PC-3 (cell line): Measurements from ENCODE around the gene MT1B. TPM values are rescaled to one million over a fixed set of nuclear protein-coding genes. Genes with fewer than 3 reads are reported as not detected.
"Not testable (repeated sequence)": the region's sequence is repeated elsewhere in the genome, so short reads cannot be mapped to it uniquely, and the experiment has no call there.

ENCODE experiments used
- ATAC-seq: fragments of 200-7000 bp; cut with Tn5 transposase; 2 replicates; pipeline ENCODE4 v1.9.1; 2020; ENCODE audit warnings: mild to moderate bottlenecking, moderate library complexity
- BruUV-seq: library from RNA; stranded (reverse); fragments of 400-500 nt; replicated peaks from 2 replicates; lab custom pipeline; 2021; lab: Mats Ljungman, UMichigan
- CTCF ChIA-PET: fragments of 300-600 bp; sonication (Branson Sonifier 250); formaldehyde crosslinking; loops from one replicate; lab custom pipeline; 2022; ENCODE audit warnings: antibody characterized with exemption; lab: Charles Lee
- POLR2A ChIA-PET: fragments of 300-600 bp; sonication (Branson Sonifier 250); formaldehyde crosslinking; loops from one replicate; lab custom pipeline; 2022; ENCODE audit warnings: antibody characterized with exemption; ENCODE audit not compliant: unreplicated experiment; lab: Charles Lee
- DNase-seq: peaks from one replicate; pipeline ENCODE4 v3.0.0-alpha.2; 2015
- H2AFZ ChIP-seq: fragments of 300-600 bp; sonication (generic); 2 replicates; pipeline ENCODE4 v1.6.0; 2016; ENCODE audit warnings: antibody characterized with exemption, low read length
- H3F3A ChIP-seq: fragments of 300-600 bp; sonication (generic); one replicate; pipeline ENCODE4 v1.6.0; 2017; ENCODE audit warnings: antibody characterized with exemption, low read length, control low read depth, mild to moderate bottlenecking; ENCODE audit not compliant: unreplicated experiment
- H3K27ac ChIP-seq: fragments of 300-600 bp; sonication (generic); 2 replicates; pipeline ENCODE4 v1.5.1; 2016; ENCODE audit warnings: mild to moderate bottlenecking, low read length
- H3K27me3 ChIP-seq: fragments of 300-600 bp; sonication (generic); 2 replicates; pipeline ENCODE4 v1.6.1; 2016; ENCODE audit warnings: low read length, mixed read lengths
- H3K36me3 ChIP-seq: fragments of 300-600 bp; sonication (generic); 2 replicates; pipeline ENCODE4 v1.6.1; 2016; ENCODE audit warnings: low read depth, mixed run types, low read length, mixed read lengths
- H3K4me1 ChIP-seq: fragments of 300-600 bp; sonication (generic); 2 replicates; pipeline ENCODE4 v1.5.1; 2016; ENCODE audit warnings: low read length; ENCODE audit not compliant: insufficient read depth
- H3K4me2 ChIP-seq: fragments of 300-600 bp; sonication (generic); 2 replicates; pipeline ENCODE4 v1.6.0; 2016; ENCODE audit warnings: low read length
- H3K4me3 ChIP-seq: fragments of 300-600 bp; sonication (generic); 2 replicates; pipeline ENCODE4 v1.5.1; 2016; ENCODE audit warnings: mild to moderate bottlenecking, low read length, mixed read lengths
- H3K79me2 ChIP-seq: fragments of 300-600 bp; sonication (generic); 2 replicates; pipeline ENCODE4 v1.6.1; 2017; ENCODE audit warnings: low read length, mixed read lengths
- H3K9ac ChIP-seq: fragments of 300-600 bp; sonication (generic); 2 replicates; pipeline ENCODE4 v1.6.0; 2016; ENCODE audit warnings: mild to moderate bottlenecking, low read length
- H3K9me2 ChIP-seq: fragments of 300-600 bp; sonication (generic); replicated peaks from 2 replicates; pipeline ENCODE4 v1.6.1; 2016; ENCODE audit warnings: mixed run types, low read length, mixed read lengths
- H3K9me3 ChIP-seq: fragments of 300-600 bp; sonication (generic); 2 replicates; pipeline ENCODE4 v1.6.1; 2016; ENCODE audit warnings: low read length, mixed read lengths
- H4K20me1 ChIP-seq: fragments of 300-600 bp; sonication (generic); 2 replicates; pipeline ENCODE4 v1.6.1; 2016; ENCODE audit warnings: low read length, mixed read lengths
- CTCF ChIP-seq: fragments of 300-600 bp; sonication (generic); conservative IDR thresholded peaks from 2 replicates; pipeline ENCODE4 v1.5.1; 2017; ENCODE audit warnings: antibody characterized with exemption, low read depth, mild to moderate bottlenecking, low read length
- EZH2 ChIP-seq: fragments of 300-600 bp; sonication (generic); IDR thresholded peaks from one replicate; pipeline ENCODE4 v1.6.1; 2017; ENCODE audit warnings: antibody characterized with exemption, mild to moderate bottlenecking, low read length; ENCODE audit not compliant: unreplicated experiment
- EZH2phosphoT487 ChIP-seq: fragments of 300-600 bp; sonication (generic); IDR thresholded peaks from 2 replicates; pipeline ENCODE4 v1.6.1; 2018; ENCODE audit warnings: mild to moderate bottlenecking, antibody characterized with exemption, low read length, borderline replicate concordance
- intact Hi-C: fragments of 100-400 bp; cut with micrococcal nuclease; formaldehyde crosslinking; loops from 2 replicates; pipeline ENCODE4 v1.9.0; 2023
- total RNA-seq: library from RNA; depleted of rRNA; stranded (reverse); fragments of >200 nt; gene quantifications from 2 replicates; pipeline ENCODE4 v1.2.3, GENCODE V29; 2014

The MT1B gene
- total RNA-seq, 1 experiment from 2014 or later = not detected

- DNase-seq = no peak
- TF ChIP-seq EZH2phosphoT487 = no peak
- TF ChIP-seq EZH2 = no peak
- no peak for TF ChIP-seq CTCF
- intact Hi-C loops = no loop called here
- no peaks in the 10 kb centered on the region for H4K20me1 ChIP-seq
- H3K4me2 ChIP-seq = no peak overlapping the region
- POLR2A ChIA-PET = no interaction called here
- no peaks in the 10 kb centered on the region for H3K9me3 ChIP-seq
- peaks cover 25% of the 10 kb centered on the region for H3K4me1 ChIP-seq
- H3K9me2 ChIP-seq = no peaks in the 10 kb centered on the region
- H3K27ac ChIP-seq = no peak overlapping the region
- CTCF ChIA-PET = no interaction called here
- no TSS peak for BruUV-seq
- no peak overlapping the region for H2AFZ ChIP-seq
- H3K27me3 ChIP-seq = no peaks in the 10 kb centered on the region
- no peak overlapping the region for H3K4me3 ChIP-seq
- no peaks in the 10 kb centered on the region for H3K36me3 ChIP-seq
- no peaks in the 10 kb centered on the region for H3F3A ChIP-seq
- H3K79me2 ChIP-seq = no peaks in the 10 kb centered on the region
- H3K9ac ChIP-seq = no peak overlapping the region
- ATAC-seq = no peak
Observed at GRCh38 chr16:56618138-56618537, 33.5 kb upstream of the MT1B start.

- POLR2A ChIA-PET = no interaction called here
- CTCF ChIA-PET = no interaction called here
- no peak for DNase-seq
Observed at GRCh38 chr16:56620339-56620897, 31.3 kb upstream of the MT1B start.

GRCh38 chr16:56621665-56622445 is 29.8 kb upstream of the MT1B start:
- H3K27me3 ChIP-seq, intact Hi-C loops, H3K36me3 ChIP-seq, H3K4me1 ChIP-seq, H3K4me2 ChIP-seq, POLR2A ChIA-PET, H2AFZ ChIP-seq, H4K20me1 ChIP-seq, H3K79me2 ChIP-seq, H3K9me2 ChIP-seq, H3F3A ChIP-seq, H3K9ac ChIP-seq, DNase-seq, H3K27ac ChIP-seq, ATAC-seq, CTCF ChIA-PET, H3K9me3 ChIP-seq, H3K4me3 ChIP-seq, BruUV-seq: not testable (repeated sequence)

More at GRCh38 chr16:56620339-56620897, 31.3 kb upstream of the MT1B start:
- no peaks in the 10 kb centered on the region for H3K27me3 ChIP-seq
- no peak overlapping the region for H3K9ac ChIP-seq
- H2AFZ ChIP-seq = no peak overlapping the region
- BruUV-seq = no TSS peak
- H4K20me1 ChIP-seq = no peaks in the 10 kb centered on the region
- H3F3A ChIP-seq = no peaks in the 10 kb centered on the region
- no peaks in the 10 kb centered on the region for H3K36me3 ChIP-seq
- no peaks in the 10 kb centered on the region for H3K9me3 ChIP-seq
- H3K9me2 ChIP-seq = no peaks in the 10 kb centered on the region
- no peaks in the 10 kb centered on the region for H3K79me2 ChIP-seq
- no peak overlapping the region for H3K4me2 ChIP-seq
- 0 out of 2 replicates have a peak, but pooled peaks cover 3% of the 10 kb centered on the region for H3K4me1 ChIP-seq
- no peak for TF ChIP-seq EZH2
- no peak for TF ChIP-seq CTCF
- no peak for TF ChIP-seq EZH2phosphoT487
- H3K27ac ChIP-seq = no peak overlapping the region
- ATAC-seq = no peak
- no peak overlapping the region for H3K4me3 ChIP-seq
- intact Hi-C loops = no loop called here

- H3F3A ChIP-seq, H2AFZ ChIP-seq, intact Hi-C loops, H3K36me3 ChIP-seq, H3K9ac ChIP-seq, CTCF ChIA-PET, H3K4me1 ChIP-seq, H3K27me3 ChIP-seq, BruUV-seq, DNase-seq, H3K9me2 ChIP-seq, H4K20me1 ChIP-seq, POLR2A ChIA-PET, ATAC-seq, H3K79me2 ChIP-seq, H3K9me3 ChIP-seq, H3K27ac ChIP-seq, H3K4me2 ChIP-seq, H3K4me3 ChIP-seq: not testable (repeated sequence)
Observed at GRCh38 chr16:56623184-56623583, 28.5 kb upstream of the MT1B start.
